GM19395 (cell line): ENCODE data around the gene CCND2.

Experiments used
- ATAC-seq: cut with Tn5 transposase; IDR thresholded peaks from one replicate; pipeline ENCODE4 v1.9.1; 2021; ENCODE audit warnings: mild to moderate bottlenecking, moderate library complexity; ENCODE audit not compliant: unreplicated experiment

CCND2 gene

DNA sequence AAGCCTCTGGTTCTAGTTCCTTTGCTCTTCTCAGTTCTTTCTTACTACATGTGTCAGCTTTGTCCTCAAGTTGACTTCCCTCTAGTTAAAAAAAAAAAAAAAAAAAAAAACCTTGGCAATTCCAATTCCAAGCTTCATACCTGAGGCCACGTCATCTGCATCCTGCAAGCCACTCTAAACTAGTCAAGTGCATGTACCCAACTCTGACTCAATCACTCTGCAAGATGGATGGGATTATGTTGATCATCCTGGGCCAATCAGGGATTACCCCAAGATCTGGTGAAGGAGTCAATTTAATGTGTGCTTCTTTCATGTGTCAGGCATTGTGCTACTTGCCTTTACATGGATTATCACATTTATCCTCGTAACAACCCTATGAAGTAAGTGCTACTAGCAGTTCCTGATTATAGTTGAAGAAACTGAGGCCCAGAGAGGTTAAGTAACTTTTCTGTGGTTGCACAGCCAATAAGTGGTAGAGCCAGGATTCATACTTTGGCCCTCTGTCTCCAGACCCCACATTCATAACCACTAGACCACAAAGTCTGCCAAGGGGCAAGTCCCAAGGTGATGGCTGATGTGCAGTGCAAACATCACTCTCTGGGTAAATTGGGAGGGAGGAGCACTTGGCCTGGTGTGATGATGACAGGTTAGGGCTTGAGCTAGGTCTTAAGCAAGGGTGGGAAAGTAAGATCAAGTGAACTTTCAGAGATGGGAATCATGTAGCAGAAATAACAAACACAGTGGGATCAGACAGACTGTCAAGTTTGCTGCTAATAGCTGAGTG lies 17.3 kb upstream of the CCND2 start:
- ATAC-seq, result no peak

DNA sequence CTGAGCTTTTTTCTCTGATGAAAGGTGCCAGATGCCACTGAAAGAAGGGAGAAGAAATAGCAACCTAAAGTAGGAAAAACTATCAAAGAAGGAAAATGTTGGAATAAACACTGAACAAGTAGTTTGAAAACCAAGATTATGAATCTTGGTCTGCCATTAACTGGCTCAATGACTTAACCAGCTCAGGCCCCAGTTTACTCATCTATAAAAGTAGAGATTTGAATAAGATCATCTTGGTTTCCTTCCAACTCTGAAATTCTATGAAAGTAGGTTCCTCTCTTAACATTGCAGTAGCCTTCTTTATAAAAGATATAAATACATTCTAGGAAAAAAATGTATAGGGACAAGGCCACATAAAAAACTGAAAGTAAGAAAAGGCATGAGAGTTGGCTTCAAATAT lies 16.1 kb upstream of the CCND2 start:
- ATAC-seq, result no peak

DNA sequence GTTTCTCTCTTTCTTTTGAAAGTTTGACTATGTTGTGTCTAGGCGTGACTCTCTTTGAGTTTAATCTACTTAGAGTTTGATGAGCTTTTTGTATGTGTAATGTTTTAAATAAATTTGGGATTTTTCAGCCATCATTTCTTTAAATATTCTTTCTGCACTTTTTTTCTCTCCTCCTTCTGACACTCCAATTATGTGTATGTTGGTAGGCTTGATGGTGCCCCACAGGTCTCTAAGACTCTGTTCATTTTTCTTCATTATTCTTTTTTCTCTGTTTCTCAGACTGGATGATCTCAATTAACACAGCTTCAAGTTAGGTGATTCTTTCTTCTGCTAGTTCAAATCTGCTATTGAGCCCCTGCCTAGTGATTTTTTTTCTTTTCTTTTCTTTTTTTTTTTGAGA lies 14.5 kb upstream of the CCND2 start:
- no peak for ATAC-seq

DNA sequence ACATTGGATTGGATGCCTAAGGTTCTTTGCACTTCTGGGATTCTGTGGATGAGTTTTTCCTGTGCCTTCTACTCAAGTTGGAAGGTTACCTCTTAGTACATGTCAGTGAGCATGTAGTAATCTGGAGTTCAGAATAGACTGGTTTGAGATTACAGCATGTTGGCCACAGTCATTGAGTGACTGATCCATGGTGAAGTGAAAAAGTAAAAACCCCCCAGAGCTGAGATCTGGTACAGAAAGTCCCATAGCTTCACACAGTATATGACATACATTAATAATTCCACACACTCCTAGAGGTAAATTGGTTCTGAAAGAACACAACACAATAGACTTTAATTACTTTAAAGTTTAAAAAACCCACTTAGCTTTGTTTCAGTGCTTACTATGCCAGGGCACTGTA lies 11.9 kb upstream of the CCND2 start:
- ATAC-seq, result peak; percentile 72

DNA sequence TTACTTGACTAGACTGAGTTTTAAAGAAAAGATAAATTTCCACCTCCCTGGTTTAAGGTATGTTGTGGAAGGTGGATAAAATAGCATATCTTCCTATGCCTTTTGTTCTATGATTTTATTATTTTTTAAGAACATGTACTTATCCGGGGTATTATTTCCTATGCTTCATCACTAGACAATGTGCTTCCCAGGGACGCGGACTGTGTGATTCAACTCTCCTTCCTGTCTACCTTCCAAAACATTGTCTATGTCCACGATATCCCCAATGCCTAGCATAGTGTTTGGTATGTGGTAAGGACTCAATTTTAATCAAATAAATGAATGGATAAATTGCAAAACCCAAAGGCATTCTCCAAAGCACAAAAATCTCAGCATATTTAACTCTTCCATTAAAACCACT lies 8.3 kb upstream of the CCND2 start:
- ATAC-seq, result no peak

DNA sequence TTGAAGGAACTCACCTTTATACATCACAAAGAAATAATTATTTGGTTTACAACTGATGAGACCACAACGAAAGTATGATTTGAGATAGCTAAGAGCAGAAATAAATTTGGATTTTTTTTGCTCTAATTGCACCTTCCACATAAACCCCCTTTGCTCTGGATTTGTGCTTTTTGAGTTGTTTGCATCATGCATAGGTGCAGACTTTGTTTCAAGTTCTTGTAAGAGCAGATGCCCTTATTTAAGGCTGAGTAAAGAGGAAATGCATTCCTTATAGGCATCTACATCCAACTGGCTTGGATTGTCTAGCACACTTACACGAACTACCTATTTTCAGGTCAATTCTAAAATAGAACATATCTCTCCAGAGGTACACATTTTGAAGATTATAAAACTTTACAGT lies 6.6 kb upstream of the CCND2 start:
- ATAC-seq, result no peak

DNA sequence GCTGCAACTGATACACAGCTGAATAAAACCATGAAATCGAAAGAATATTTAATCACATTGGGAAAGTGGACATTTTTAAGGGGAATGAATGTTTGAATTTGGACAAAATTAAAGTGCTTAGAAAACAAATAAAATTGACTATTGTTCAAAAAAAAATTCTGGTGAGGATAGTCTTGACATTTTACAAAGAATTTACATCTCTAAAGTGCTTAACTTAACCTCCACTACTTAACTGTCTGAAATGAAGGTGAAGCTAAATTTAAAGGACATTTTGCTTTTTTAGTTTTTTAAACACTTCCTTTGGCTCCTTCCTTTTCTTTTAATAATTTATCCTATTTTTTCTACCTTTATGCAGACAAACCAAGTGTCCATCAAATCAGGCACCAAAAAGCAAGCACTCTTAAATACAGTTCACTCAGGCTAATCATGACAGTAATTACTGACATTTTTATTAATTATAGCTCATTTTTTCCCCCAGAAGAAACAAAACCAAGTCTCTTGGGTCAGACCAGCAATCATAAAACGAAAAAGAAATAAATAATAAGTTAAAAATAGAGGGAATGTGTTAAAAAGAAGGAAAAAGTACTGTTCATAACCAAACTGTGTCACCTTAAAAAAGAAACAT lies 5.7 kb upstream of the CCND2 start:
- ATAC-seq, result no peak

DNA sequence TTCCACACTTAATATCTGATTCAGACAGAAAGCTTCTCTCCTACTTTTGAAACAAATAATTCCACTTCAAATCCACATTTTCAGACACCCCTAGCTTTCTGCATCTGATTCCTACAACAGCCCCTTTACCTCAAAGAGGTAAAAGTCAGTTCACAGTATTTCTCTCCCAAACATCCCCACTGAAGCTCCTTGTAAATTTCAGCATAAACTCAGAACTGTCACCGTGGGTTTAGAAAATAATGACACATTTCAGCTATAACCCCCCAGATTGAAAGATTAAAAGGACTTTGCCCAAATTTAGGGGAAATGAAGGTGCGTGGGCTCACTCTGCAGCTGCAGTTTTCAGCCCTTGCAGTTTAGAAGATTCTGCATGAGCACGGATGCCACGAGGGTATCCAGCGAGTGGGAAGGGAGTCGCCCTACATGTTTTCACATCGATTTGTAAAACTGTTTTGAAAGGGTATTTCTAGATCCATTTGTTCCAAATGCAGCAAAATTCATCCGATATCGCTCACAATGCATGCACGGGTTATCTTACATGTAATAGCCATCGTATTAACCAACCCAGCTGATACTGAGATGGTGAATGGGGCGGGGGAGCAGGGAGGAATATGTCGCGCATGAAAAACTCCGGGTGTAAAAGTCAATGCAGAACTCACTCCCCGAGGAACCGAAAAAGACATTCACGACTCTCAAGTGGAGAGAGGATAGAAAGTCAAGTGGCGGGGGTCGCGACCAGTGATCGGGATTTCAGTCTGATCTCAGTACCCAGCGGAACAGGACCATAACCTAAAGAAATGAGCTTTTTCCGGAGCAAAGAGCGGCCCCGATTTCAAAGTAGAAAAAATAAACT lies 5.0 kb upstream of the CCND2 start:
- ATAC-seq, result no peak

DNA sequence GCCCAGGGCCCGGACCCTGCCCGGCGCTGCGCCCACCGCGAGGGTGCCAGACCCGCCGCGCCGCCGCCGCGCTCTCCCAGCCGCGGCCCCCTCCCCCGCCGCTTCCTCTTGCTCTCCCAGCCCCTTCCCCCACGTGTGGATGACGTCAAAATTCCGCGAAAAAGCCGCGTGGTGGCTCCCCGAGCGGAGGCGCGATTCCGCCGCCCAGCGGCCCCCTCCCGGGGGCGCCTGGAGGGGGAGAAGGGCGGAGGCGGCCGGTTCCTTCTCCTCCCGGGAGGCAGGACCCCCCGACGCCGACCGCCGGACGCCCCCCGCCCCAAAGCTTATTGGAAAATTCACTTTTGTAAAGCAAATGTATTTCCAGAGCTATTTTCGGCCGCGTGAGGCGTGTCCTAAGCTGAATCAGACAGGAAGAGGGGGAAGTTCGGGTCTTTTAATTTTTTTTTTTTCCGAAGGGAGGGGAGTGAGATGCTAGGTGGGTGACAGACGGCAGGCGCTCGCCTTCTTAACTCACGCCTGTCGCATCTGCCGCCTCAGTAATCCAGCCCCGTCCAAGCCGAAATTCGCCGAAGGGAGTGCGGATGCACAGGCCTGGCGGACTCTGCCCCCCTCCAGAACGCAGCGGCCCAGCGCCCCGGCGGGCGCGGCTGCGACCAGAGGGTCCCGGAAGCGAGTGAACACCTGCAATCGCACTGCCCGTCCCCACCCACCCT lies 4.1 kb upstream of the CCND2 start:
- peak; percentile 29 for ATAC-seq

DNA sequence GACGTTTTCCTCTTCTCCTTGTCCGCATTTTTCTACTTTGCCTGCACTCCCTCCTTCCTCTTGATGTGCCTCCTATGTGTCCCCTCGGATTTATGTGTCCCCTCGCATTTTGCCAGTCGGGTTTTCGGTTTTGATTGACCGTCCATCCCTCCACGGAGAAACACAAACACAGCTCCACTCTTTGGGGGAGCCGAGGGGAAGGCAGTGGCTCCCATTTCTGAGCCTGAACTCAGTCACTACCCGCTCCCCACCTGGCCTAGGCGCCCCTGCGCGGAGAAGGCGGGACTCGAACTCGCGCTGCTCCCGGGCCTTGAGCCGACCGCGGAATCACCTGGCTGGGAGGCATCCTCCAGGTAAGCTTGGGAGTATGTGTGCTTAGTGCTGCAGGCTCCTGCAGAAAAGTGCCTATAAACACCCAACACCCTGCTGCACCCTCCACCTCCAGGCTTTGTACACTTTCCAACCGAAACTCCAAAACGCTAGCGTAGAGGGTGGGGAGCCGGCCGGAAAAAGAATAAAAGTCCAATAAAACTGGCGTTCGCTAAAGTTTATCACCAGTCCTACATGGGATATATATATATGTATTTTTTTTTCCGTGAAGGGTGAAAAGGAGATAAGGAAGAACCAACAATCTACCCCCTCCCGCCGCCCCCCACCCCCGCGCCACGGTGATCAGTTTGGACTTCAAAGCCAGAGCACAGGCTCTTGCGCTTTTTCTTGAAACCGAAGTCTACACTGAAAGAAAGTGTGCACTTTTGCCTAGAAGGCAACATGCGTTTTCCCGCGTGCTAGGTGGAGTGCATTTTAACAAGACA lies 3.3 kb upstream of the CCND2 start:
- ATAC-seq, result no peak

DNA sequence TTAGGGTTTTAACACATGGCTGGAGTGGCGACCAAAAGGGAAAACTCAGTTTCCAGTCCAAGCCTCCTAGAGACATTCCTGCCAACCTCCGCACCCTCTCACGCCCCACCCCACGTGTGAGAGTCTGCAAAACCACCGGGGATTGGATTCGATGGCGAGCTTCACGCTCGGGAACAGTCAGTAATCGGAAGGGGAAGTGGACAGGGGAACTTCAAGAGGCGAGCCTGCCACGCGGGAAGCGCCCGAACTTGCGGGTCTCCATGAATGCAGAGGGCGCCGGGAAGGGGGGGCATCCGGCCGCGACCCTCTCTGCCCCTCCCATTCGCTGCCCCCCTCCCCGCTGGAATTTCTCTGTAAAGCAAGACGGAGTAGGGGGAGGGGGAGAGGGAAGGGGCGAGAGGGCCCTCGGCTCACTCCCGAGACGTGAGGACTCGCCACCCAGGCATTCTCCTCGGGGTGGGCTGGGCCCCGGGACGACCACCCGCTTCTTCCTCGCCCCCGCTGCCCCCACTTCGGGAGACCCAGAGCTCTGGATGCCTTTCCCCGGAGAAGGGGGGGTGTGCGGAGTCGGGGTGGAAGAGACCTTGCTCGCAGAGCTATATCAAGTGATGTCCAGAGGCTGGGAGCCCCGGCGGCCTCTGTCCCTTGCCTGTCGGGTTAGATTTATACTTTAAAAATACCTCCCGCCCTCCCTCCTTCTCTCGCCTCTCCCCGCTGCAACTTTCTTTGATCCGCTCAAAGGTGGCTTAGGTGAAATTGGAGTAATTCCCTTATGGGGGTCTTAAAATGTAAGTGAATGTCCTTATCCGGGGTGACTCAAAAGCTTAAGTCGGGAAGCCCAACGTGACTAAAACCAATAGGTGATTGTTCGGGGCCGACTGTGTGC lies 2.5 kb upstream of the CCND2 start:
- no peak for ATAC-seq

DNA sequence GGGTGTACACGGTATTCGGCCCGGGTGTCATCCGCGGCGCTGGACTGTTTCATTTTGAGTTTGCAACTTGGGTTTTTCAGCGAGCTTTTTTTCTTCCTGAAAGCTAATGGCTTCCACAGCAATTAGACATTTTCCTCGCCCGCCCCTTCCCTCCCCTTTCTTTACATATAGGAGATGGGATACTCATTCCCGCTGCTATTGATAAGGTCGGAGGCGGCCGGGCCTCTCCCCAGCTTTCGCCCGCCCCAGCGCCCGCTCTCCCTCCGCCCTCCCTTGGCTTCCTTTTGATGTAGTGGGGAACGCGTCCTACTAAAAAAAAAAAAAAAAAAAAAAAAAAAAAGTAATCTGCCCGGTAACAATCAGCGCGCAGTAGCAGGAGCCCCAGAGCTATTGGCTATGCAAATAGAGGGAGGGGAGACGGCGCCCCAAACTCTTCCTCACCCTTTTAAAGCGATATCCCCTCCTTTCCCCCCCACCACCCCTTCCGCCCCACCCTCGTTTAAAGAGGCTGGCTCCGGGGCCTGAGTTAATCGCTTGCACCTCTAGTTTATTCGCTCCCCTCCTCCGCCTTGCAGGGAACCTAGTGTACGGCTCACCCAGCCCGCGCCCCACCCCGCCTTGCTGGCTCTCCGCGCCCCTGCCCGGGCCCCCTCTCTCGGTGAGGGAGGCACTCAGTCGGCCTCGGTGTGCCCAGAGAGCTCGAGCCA lies 1.7 kb upstream of the CCND2 start:
- peak; percentile 42 for ATAC-seq

DNA sequence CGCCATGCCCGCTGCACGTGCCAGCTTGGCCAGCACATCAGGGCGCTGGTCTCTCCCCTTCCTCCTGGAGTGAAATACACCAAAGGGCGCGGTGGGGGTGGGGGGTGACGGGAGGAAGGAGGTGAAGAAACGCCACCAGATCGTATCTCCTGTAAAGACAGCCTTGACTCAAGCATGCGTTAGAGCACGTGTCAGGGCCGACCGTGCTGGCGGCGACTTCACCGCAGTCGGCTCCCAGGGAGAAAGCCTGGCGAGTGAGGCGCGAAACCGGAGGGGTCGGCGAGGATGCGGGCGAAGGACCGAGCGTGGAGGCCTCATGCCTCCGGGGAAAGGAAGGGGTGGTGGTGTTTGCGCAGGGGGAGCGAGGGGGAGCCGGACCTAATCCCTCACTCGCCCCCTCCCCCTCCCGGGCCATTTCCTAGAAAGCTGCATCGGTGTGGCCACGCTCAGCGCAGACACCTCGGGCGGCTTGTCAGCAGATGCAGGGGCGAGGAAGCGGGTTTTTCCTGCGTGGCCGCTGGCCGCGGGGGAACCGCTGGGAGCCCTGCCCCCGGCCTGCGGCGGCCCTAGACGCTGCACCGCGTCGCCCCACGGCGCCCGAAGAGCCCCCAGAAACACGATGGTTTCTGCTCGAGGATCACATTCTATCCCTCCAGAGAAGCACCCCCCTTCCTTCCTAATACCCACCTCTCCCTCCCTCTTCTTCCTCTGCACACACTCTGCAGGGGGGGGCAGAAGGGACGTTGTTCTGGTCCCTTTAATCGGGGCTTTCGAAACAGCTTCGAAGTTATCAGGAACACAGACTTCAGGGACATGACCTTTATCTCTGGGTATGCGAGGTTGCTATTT lies 914 bp upstream of the CCND2 start:
- ATAC-seq, result peak; percentile 9

DNA sequence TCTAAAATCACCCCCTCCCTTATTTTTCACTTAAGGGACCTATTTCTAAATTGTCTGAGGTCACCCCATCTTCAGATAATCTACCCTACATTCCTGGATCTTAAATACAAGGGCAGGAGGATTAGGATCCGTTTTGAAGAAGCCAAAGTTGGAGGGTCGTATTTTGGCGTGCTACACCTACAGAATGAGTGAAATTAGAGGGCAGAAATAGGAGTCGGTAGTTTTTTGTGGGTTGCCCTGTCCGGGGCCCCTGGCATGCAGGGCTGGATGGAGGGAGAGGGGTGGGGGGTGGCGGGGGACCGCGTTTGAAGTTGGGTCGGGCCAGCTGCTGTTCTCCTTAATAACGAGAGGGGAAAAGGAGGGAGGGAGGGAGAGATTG lies 300 bp upstream of the CCND2 start:
- no peak for ATAC-seq

DNA sequence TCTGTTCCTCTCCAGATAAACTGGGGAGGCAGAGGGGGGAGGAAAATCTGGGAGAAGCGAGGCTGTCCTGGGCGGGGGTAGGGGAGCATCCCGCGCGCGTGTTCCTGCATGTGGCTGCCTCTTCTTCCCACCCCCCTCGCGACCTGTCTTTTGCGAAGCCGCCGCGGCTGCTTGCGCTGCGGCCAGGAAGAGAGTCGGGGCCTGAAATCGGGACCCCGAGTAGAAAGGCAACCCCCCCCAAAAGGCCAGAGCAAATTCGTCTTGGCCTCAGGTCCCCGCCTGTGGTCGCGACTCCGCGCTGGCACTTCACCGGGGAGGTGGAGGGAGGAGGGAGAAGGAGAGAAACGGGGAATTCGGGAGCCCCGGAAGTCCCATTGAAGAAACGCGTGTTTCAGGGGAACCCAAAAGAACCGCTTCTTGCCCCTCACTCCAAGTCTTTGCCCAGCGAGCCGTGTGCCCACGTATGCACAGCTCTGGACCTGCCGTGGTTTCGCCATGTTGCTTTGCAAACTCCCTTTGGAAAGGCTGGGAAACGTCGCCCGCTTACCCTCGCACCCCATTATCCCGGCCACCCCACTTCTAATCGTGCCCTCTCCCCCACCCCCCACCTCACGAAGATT lies 944 bp downstream of the CCND2 start:
- ATAC-seq, result no peak

DNA sequence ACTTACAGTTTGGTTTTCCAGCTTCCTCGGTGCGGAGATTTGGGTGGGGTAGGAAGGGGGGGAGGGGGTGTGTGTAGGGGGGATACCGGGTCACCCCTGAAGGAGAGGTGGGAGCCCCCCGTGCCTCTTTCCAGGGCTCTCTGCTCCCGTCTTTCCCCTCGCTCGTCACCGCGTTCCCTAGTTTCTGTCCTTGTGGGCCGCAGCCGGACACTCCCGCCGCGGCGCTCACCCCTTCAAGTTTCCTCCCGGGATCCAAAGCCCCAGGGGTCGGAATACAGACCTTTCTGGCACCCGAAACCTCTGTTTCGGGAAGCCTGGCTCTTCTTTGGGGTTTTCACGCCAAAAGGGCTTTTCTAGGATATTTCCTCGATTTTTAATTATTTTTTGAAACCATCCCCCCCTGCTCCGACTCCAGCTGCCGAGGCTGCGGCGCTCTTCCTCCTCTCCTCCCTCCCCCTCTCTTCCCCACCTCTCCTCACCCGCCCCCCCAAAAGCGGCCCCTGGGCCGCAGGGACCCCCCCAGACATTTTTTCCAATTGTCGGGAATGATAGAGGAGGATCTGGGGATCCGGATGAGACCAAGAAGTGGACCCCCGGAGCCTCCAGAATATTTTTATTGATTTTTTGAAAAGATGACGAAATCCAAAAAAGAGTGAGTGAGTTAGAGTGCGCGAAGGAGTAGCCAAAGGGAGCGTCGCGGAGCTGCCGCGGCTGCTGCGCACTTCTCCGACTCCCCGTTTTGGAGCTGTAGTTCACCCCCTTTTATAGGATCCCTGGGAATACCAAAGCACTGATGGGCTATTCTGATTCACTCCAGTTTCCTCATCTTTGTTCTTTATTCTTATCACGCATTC lies 1.7 kb downstream of the CCND2 start:
- no peak for ATAC-seq
